Uterus (tissue), 2 donors: Measurements from ENCODE around the gene PCSK7.

Source experiments
- POLR2A ChIP-seq, 2 donors: fragments of 450-650 bp; IDR thresholded peaks; one replicate each; pipeline ENCODE4 v1.6.1; 2016; ENCODE audit warnings: antibody characterized with exemption in 2 of 2, mild to moderate bottlenecking in 1 of 2, moderate library complexity in 1 of 2
- TF ChIP-seq, protein P1 (sequence below), 4 experiments: fragments of 200-600 bp in 2 of 4; fragments of 450-650 bp in 2 of 4; sonication (generic) in 2 of 4; IDR thresholded peaks; one replicate each; pipeline ENCODE4 v1.5.1; 2016 to 2019; ENCODE audit warnings: antibody characterized with exemption in 4 of 4, mild to moderate bottlenecking in 2 of 4, moderate library complexity in 1 of 4

GRCh38 chr11:117154468-117154867 is 77.4 kb downstream of the PCSK7 start:
- TF ChIP-seq, protein P1, sequence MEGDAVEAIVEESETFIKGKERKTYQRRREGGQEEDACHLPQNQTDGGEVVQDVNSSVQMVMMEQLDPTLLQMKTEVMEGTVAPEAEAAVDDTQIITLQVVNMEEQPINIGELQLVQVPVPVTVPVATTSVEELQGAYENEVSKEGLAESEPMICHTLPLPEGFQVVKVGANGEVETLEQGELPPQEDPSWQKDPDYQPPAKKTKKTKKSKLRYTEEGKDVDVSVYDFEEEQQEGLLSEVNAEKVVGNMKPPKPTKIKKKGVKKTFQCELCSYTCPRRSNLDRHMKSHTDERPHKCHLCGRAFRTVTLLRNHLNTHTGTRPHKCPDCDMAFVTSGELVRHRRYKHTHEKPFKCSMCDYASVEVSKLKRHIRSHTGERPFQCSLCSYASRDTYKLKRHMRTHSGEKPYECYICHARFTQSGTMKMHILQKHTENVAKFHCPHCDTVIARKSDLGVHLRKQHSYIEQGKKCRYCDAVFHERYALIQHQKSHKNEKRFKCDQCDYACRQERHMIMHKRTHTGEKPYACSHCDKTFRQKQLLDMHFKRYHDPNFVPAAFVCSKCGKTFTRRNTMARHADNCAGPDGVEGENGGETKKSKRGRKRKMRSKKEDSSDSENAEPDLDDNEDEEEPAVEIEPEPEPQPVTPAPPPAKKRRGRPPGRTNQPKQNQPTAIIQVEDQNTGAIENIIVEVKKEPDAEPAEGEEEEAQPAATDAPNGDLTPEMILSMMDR (IDR thresholded peaks at IDR 0.05) = no peak
- no peak for TF ChIP-seq POLR2A (IDR thresholded peaks at IDR 0.05)
